ENCODE data around the gene CREB5.
A peak's percentile ranks its signal among the peaks of the same experiment; 100 is the strongest.

Gene CREB5

GRCh38 chr7:28408105-28408959 lies 4.0 kb upstream of the CREB5 start:
- DNase-seq: no peak

GRCh38 chr7:28408960-28409715 lies 3.2 kb upstream of the CREB5 start:
- DNase-seq: peak; percentile 97

GRCh38 chr7:28409716-28410627 lies 2.3 kb upstream of the CREB5 start:
- peak; percentile 56 for DNase-seq

- peak; percentile 51 for DNase-seq
Measured at GRCh38 chr7:28410628-28411531, 1.4 kb upstream of the CREB5 start.

GRCh38 chr7:28413011-28413410 lies 693 bp downstream of the CREB5 start:
- DNase-seq: no peak

GRCh38 chr7:28414453-28414852 lies 2.1 kb downstream of the CREB5 start:
- no peak for DNase-seq

- no peak for DNase-seq
Measured at GRCh38 chr7:28417321-28417940, 5.1 kb downstream of the CREB5 start.

GRCh38 chr7:28418311-28418710 lies 6.0 kb downstream of the CREB5 start:
- DNase-seq: peak; percentile 14

GRCh38 chr7:28418966-28419365 lies 6.6 kb downstream of the CREB5 start:
- no peak for DNase-seq

- peak; percentile 81 for DNase-seq
Measured at GRCh38 chr7:28419716-28420115, 7.4 kb downstream of the CREB5 start.

GRCh38 chr7:28423112-28423511 lies 10.8 kb downstream of the CREB5 start:
- no peak for DNase-seq

- no peak for DNase-seq
Measured at GRCh38 chr7:28423918-28424514, 11.7 kb downstream of the CREB5 start.

GRCh38 chr7:28425496-28425895 lies 13.2 kb downstream of the CREB5 start:
- no peak for DNase-seq

GRCh38 chr7:28427236-28427635 lies 14.9 kb downstream of the CREB5 start:
- no peak for DNase-seq

- DNase-seq: no peak
Measured at GRCh38 chr7:28430616-28431015, 18.3 kb downstream of the CREB5 start.

- no peak for DNase-seq
Measured at GRCh38 chr7:28432105-28432504, 19.8 kb downstream of the CREB5 start.

- no peak for DNase-seq
Measured at GRCh38 chr7:28433039-28433438, 20.7 kb downstream of the CREB5 start.

GRCh38 chr7:28433699-28434219 lies 21.4 kb downstream of the CREB5 start:
- peak; percentile 35 for DNase-seq

- DNase-seq: no peak
Measured at GRCh38 chr7:28434510-28434909, 22.2 kb downstream of the CREB5 start.

- DNase-seq: no peak
Measured at GRCh38 chr7:28435152-28435551, 22.8 kb downstream of the CREB5 start.

All from EL (cell line).